PC-9 (cell line): Measurements from ENCODE around the gene CELF4. TPM values are rescaled to one million over a fixed set of nuclear protein-coding genes. Genes with fewer than 3 reads are reported as not detected.

Experiments
- BruUV-seq: library from RNA; stranded (reverse); fragments of 400-500 nt; replicated peaks from 2 replicates; lab custom pipeline; 2021; lab: Mats Ljungman, UMichigan
- CTCF ChIA-PET: fragments of 300-600 bp; sonication (Branson Sonifier 250); formaldehyde crosslinking; loops from one replicate; lab custom pipeline; 2022; ENCODE audit warnings: antibody characterized with exemption; lab: Charles Lee
- POLR2A ChIA-PET: fragments of 300-600 bp; sonication (Branson Sonifier 250); formaldehyde crosslinking; loops from one replicate; lab custom pipeline; 2022; ENCODE audit warnings: antibody characterized with exemption; ENCODE audit not compliant: unreplicated experiment; lab: Charles Lee
- DNase-seq, 2 experiments: peaks; one replicate each; pipeline versions ENCODE4 v3.0.0 to v3.0.0-alpha.2; 2015 to 2022; ENCODE audit warnings: mixed read lengths in 1 of 2
- H2AFZ ChIP-seq: fragments of 200-600 bp; sonication (generic); 2 replicates; pipeline ENCODE4 v1.8.1; 2017; ENCODE audit warnings: antibody characterized with exemption
- H3F3A ChIP-seq: fragments of 200-600 bp; sonication (generic); 2 replicates; pipeline ENCODE4 v1.8.1; 2017; ENCODE audit warnings: antibody characterized with exemption, mild to moderate bottlenecking, low read depth; ENCODE audit not compliant: insufficient read depth
- H3K27ac ChIP-seq: fragments of 200-600 bp; sonication (generic); 2 replicates; pipeline ENCODE4 v1.6.1; 2016; ENCODE audit warnings: mixed run types
- H3K27me3 ChIP-seq: fragments of 200-600 bp; sonication (generic); 2 replicates; pipeline ENCODE4 v1.6.1; 2016; ENCODE audit warnings: low read depth, mixed run types; ENCODE audit not compliant: insufficient read depth
- H3K36me3 ChIP-seq: fragments of 200-600 bp; sonication (generic); 2 replicates; pipeline ENCODE4 v1.6.1; 2016; ENCODE audit warnings: low read depth, mixed run types
- H3K4me1 ChIP-seq: fragments of 200-600 bp; sonication (generic); replicated peaks from 2 replicates; pipeline ENCODE4 v1.6.1; 2016; ENCODE audit warnings: mixed run types; ENCODE audit not compliant: insufficient read depth
- H3K4me2 ChIP-seq: fragments of 200-600 bp; sonication (generic); 2 replicates; pipeline ENCODE4 v1.6.1; 2017; ENCODE audit warnings: mixed run types
- H3K4me3 ChIP-seq: fragments of 200-600 bp; sonication (generic); 2 replicates; pipeline ENCODE4 v1.6.1; 2016; ENCODE audit warnings: mixed run types
- H3K79me2 ChIP-seq: fragments of 200-600 bp; sonication (generic); 2 replicates; pipeline ENCODE4 v1.6.1; 2017; ENCODE audit warnings: low read depth, mixed run types
- H3K9me2 ChIP-seq: fragments of 200-600 bp; sonication (generic); 2 replicates; pipeline ENCODE4 v1.8.1; 2017; ENCODE audit warnings: mild to moderate bottlenecking; ENCODE audit not compliant: insufficient read depth
- H3K9me3 ChIP-seq: fragments of 200-600 bp; sonication (generic); 2 replicates; pipeline ENCODE4 v1.8.1; 2016; ENCODE audit warnings: low read depth; ENCODE audit not compliant: insufficient read depth
- H4K20me1 ChIP-seq: fragments of 200-600 bp; sonication (generic); 2 replicates; pipeline ENCODE4 v1.8.1; 2017; ENCODE audit not compliant: insufficient read depth
- EZH2 ChIP-seq: fragments of 200-600 bp; sonication (generic); IDR thresholded peaks from 2 replicates; pipeline ENCODE4 v1.8.0; 2017; ENCODE audit warnings: antibody characterized with exemption, low read depth
- intact Hi-C: fragments of 100-400 bp; cut with micrococcal nuclease; formaldehyde crosslinking; loops from one replicate; pipeline ENCODE4 v1.10.0; 2022; ENCODE audit not compliant: unreplicated experiment
- total RNA-seq: library from RNA; stranded (reverse); gene quantifications from 2 replicates; pipeline ENCODE4 v1.2.3, GENCODE V29; 2021
- TF ChIP-seq, protein P1 (sequence below): fragments of 200-600 bp; sonication (generic); conservative IDR thresholded peaks from 2 replicates; pipeline ENCODE4 v1.6.1; 2017; ENCODE audit warnings: mixed run types, antibody characterized with exemption, mild to moderate bottlenecking, moderate library complexity

CELF4 gene
- total RNA-seq, 1 experiment from 2014 or later = 1.2 TPM

DNA sequence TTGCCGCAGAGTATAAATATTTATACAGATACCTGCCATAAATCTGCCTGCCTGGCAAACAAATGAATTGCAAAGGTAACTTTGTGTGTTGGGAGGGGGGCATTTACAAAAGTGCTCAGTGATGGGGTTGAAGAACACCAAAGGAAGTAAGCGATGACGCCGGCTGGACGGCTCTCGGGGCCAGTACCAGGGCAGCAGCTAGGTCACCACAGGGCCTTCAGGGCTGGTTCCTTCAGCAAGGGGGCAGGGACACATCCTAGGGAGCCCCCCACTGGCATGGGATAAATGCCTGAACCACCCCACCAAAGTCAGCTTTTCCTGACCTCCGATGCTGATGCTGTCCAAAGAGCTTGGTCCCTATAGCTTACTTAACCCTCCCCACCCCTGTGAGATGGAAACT lies 190.4 kb downstream of the CELF4 start:
- no peaks in the 10 kb centered on the region for H3K79me2 ChIP-seq
- H3K9me2 ChIP-seq = no peaks in the 10 kb centered on the region
- H3K4me1 ChIP-seq = no peaks in the 10 kb centered on the region
- POLR2A ChIA-PET = no interaction called here
- DNase-seq = no peak
- H2AFZ ChIP-seq = no peak overlapping the region
- no peaks in the 10 kb centered on the region for H4K20me1 ChIP-seq
- H3K4me3 ChIP-seq = no peak overlapping the region
- intact Hi-C loops = no loop called here
- H3K4me2 ChIP-seq = no peak overlapping the region
- no peaks in the 10 kb centered on the region for H3F3A ChIP-seq
- BruUV-seq = no TSS peak
- H3K27ac ChIP-seq = no peak overlapping the region
- no peaks in the 10 kb centered on the region for H3K9me3 ChIP-seq
- H3K27me3 ChIP-seq = peaks cover 42% of the 10 kb centered on the region
- H3K36me3 ChIP-seq = no peaks in the 10 kb centered on the region
- CTCF ChIA-PET = no interaction called here
- no peak for TF ChIP-seq EZH2

GRCh38 chr18:37368110-37368954 lies 197.3 kb downstream of the CELF4 start:
- Histone ChIP-seq H3F3A (no peaks in the 10 kb centered on the region), H3K4me3 (no peak overlapping the region), H3K79me2 (no peaks in the 10 kb centered on the region), H3K27me3 (peaks cover 56% of the 10 kb centered on the region), H3K4me2 (no peak overlapping the region), H3K9me2 (no peaks in the 10 kb centered on the region), H3K4me1 (no peaks in the 10 kb centered on the region), H2AFZ (no peak overlapping the region), H3K9me3 (no peaks in the 10 kb centered on the region), H4K20me1 (no peaks in the 10 kb centered on the region), H3K36me3 (no peaks in the 10 kb centered on the region), H3K27ac (no peak overlapping the region)
- intact Hi-C loops = no loop called here
- ChIA-PET CTCF (no interaction called here), POLR2A (no interaction called here)
- TF ChIP-seq, protein P1, sequence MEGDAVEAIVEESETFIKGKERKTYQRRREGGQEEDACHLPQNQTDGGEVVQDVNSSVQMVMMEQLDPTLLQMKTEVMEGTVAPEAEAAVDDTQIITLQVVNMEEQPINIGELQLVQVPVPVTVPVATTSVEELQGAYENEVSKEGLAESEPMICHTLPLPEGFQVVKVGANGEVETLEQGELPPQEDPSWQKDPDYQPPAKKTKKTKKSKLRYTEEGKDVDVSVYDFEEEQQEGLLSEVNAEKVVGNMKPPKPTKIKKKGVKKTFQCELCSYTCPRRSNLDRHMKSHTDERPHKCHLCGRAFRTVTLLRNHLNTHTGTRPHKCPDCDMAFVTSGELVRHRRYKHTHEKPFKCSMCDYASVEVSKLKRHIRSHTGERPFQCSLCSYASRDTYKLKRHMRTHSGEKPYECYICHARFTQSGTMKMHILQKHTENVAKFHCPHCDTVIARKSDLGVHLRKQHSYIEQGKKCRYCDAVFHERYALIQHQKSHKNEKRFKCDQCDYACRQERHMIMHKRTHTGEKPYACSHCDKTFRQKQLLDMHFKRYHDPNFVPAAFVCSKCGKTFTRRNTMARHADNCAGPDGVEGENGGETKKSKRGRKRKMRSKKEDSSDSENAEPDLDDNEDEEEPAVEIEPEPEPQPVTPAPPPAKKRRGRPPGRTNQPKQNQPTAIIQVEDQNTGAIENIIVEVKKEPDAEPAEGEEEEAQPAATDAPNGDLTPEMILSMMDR = no peak
- TF ChIP-seq EZH2 = no peak
- no peak for DNase-seq
- no TSS peak for BruUV-seq

DNA sequence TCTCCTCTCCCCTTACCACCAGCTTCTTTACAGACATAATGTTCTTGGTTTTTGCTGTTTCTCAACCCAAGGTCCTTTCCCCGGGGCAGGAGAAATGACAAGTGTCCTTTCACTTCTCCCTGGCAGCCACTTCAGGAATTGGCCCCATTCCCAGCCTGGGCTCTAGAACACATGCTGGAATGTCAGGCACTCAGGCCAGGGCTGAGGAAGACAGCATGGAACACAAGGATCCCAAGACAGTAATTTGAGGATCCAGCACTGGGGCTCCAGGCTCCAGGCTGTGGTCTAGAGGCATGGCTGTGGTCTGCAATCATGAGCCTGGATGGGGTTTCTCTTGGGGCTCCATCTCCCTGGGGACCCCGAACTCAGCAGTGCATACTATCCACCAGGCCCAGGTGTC lies 201.4 kb downstream of the CELF4 start:
- intact Hi-C loops = no loop called here

More for the DNA sequence above, 201.4 kb downstream of the CELF4 start:
- peaks cover 62% of the 10 kb centered on the region for H3K27me3 ChIP-seq
- no TSS peak for BruUV-seq
- H3F3A ChIP-seq = no peaks in the 10 kb centered on the region
- no peak overlapping the region for H3K27ac ChIP-seq
- no peaks in the 10 kb centered on the region for H3K36me3 ChIP-seq
- H3K4me1 ChIP-seq = no peaks in the 10 kb centered on the region
- no peak overlapping the region for H3K4me2 ChIP-seq
- H2AFZ ChIP-seq = no peak overlapping the region
- H4K20me1 ChIP-seq = no peaks in the 10 kb centered on the region
- DNase-seq = no peak
- no peak overlapping the region for H3K4me3 ChIP-seq
- H3K79me2 ChIP-seq = no peaks in the 10 kb centered on the region
- POLR2A ChIA-PET = no interaction called here
- TF ChIP-seq EZH2 = no peak
- TF ChIP-seq, protein P1 = no peak
- H3K9me3 ChIP-seq = no peaks in the 10 kb centered on the region
- CTCF ChIA-PET = no interaction called here
- no peaks in the 10 kb centered on the region for H3K9me2 ChIP-seq
